GM10266 (cell line): ENCODE measurements around the gene PIK3CB.

Experiments used
- DNase-seq: peaks from one replicate; pipeline ENCODE4 v3.0.0; 2012; ENCODE audit errors: extremely low spot score
- TF ChIP-seq, protein P1 (sequence below): IDR thresholded peaks from 2 replicates; pipeline ENCODE4 v1.5.1; 2012; ENCODE audit warnings: mild to moderate bottlenecking, low read depth; ENCODE audit not compliant: control insufficient read depth, insufficient read depth; ENCODE audit errors: missing control alignments

Gene PIK3CB

DNA sequence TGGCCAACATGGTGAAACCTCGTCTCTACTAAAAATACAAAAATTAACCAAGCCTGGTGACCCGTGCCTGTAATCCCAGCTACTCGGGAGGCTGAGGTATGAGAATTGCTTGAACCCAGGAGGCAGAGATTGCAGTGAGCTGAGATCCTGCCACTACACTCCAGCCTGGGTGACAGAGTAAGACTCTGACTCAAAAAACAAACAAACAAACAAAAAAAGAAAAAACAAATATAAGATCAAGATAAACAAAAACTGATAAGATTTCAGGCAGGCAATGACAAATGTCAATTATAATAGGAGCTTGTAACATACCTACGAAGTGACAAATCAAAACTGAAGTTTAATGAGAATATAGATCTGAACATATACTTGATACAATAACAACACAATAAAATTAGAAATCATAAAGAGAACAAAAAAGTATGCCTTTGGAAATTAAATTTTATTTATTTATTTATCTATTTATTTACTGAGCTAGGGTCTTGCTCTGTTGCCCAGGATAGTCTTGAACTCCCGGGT, 155.8 kb downstream of the PIK3CB start:
- DNase-seq, result no peak
- TF ChIP-seq, protein P1, sequence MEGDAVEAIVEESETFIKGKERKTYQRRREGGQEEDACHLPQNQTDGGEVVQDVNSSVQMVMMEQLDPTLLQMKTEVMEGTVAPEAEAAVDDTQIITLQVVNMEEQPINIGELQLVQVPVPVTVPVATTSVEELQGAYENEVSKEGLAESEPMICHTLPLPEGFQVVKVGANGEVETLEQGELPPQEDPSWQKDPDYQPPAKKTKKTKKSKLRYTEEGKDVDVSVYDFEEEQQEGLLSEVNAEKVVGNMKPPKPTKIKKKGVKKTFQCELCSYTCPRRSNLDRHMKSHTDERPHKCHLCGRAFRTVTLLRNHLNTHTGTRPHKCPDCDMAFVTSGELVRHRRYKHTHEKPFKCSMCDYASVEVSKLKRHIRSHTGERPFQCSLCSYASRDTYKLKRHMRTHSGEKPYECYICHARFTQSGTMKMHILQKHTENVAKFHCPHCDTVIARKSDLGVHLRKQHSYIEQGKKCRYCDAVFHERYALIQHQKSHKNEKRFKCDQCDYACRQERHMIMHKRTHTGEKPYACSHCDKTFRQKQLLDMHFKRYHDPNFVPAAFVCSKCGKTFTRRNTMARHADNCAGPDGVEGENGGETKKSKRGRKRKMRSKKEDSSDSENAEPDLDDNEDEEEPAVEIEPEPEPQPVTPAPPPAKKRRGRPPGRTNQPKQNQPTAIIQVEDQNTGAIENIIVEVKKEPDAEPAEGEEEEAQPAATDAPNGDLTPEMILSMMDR, result no peak

DNA sequence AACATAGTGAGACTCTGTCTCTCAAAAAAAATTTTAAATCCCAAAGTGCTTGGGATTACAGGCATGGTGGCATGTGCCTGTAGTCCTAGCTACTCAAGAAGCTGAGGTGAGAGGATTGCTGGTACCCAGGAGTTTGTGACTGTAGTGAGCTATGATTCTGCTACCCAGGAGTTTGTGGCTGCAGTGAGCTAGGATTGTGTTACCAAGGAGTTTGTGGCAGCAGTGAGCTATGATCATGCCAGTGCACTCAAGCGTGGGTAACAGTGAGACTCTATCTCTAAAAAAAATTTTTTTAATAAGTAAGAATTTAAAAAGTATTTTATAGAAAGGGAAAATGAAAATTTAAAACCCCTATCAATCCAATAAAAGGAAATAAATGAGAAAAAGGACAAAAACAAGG, 156.6 kb downstream of the PIK3CB start:
- TF ChIP-seq, protein P1, result no peak

DNA sequence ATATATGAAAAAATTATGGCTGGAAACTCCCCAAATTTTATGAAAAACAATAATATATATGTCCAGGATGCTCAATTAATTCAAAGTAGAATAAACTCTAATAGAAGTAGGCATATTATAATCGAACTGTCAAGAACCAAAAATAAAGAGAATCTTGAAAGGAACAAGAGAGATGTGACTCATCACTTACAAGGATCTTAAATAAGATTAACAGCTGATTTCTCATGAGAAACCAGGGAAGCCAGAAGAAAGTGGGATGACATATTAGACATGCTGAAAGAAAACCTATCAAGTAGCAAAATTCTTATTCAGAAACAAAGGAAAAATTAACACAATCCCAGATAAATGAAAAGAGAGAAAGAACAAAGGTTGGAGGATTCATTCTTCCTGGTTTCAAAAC, 159.3 kb downstream of the PIK3CB start:
- DNase-seq, result no peak
- TF ChIP-seq, protein P1, result no peak

More for the DNA sequence above, 156.6 kb downstream of the PIK3CB start:
- no peak for DNase-seq

DNA sequence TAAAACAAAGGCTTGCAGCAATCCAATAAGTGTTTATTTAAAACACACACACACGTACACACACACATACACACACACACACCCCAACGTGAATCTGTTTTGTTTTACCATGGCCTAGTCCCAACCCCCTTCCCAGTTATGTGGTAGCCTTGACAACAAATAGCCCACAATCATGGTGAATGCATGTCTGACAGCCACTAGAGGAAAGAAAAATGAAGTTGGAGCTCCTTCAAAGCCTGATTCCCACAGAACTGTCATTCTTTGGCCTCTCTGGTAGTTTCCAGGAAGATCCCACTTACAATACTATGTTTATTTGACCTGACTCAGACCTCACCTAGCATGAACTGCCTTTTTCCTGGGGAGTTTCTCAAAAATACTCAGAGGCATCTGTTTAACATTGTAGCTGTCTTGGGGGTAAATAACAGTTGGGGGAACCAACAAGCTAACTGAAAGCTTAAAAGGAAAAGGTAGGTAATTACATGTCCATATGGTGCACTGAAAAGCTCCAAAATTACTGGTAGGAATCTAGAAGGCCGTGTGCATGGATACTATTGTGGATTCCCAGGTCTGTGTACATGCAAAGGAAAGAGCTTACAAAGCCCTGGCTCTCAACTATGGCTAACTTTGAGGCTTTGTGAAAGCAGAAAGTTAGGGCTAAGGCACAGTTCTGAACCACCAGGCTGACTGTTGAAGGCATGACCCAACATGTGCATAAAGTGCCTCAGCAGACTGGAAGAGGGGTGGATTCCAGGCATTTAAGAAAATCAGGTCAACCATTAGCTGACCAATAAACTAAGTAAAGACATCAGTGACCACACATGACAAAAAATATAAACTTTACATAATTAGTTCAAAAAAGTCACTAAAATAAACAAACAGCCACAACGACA, 160.8 kb downstream of the PIK3CB start:
- TF ChIP-seq, protein P1, result no peak
- DNase-seq, result no peak

DNA sequence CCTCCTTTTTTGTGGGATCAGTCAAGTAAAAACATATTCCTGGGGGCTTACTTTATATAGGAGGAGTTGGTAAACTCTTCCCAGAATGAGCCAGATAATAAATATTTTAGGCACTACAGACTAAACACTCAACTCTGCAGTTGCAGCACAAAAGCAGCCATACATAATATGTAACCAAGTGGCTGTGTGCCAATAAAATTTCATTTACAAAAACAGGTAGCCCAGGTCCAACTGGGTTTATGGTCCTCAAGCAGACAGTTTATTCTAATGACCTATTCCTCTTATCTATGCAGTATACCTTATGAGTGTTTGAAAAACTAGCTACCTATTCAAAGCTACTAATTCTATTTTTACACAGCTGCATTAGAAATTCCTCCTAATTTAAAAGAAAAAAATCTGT, 164.3 kb downstream of the PIK3CB start:
- DNase-seq, result no peak
- TF ChIP-seq, protein P1, result no peak

DNA sequence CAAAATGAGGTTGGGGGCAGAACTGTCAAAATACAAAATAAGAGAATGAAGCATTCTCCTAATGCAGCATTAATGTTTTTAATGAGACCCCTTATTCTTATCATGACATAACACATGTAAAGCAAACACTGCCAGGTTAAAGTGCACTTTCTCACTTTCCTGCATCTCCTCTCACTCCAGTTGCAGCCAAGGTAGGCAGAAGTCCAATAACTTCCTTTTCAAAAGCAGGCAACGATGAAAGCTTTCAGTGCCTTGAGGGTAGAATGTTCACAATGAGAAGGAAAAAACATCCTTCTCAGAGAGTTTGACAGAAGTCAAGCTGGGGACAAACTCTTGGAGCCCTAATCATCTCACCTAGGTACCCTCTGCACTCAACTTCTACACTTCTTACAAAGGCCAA, 166.6 kb downstream of the PIK3CB start:
- TF ChIP-seq, protein P1, result no peak
- no peak for DNase-seq

DNA sequence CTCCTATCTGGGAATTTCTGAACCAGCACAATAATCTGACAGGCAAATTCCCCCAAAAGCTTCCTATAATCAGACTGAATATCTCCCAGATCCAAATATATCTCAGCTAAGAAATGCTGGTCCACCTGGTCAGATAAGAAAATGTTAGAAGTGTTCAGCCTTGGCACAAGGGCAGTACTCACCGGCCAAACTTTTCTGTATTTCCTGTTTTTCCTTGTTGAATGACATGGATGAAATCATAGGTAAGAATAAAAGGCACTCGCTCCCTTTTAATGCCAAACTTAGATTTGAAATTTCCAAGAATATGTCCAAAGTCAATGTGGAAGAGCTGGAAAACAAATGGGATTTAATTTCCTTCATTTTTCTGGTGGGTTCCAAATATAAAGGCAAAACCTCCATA, 177.2 kb downstream of the PIK3CB start:
- TF ChIP-seq, protein P1, result no peak
- DNase-seq, result no peak
